Rectal smooth muscle tissue (tissue), 1 donor: ENCODE data around the gene MEGF6.

Experiments
- H3K27ac ChIP-seq: one replicate; pipeline ENCODE4 v1.7.0; 2013; ENCODE audit warnings: low read depth, low read length, inconsistent platforms
- H3K27me3 ChIP-seq: one replicate; pipeline ENCODE4 v1.7.0; 2013; ENCODE audit warnings: low read length; ENCODE audit not compliant: control insufficient read depth, insufficient read depth
- H3K36me3 ChIP-seq: one replicate; pipeline ENCODE4 v1.7.0; 2013; ENCODE audit warnings: low read length; ENCODE audit not compliant: control insufficient read depth, insufficient read depth
- H3K4me1 ChIP-seq: one replicate; pipeline ENCODE4 v1.7.0; 2013; ENCODE audit warnings: low read length; ENCODE audit not compliant: control insufficient read depth, insufficient read depth
- H3K4me3 ChIP-seq: one replicate; pipeline ENCODE4 v1.7.0; 2013; ENCODE audit warnings: low read length
- H3K9ac ChIP-seq: one replicate; pipeline ENCODE4 v1.7.0; 2013; ENCODE audit warnings: low read length

Gene MEGF6

GRCh38 chr1:3563610-3564009 is 47.7 kb downstream of the MEGF6 start:
- no peaks in the 10 kb centered on the region for H3K4me1 ChIP-seq
- no peak overlapping the region for H3K27ac ChIP-seq
- no peaks in the 10 kb centered on the region for H3K36me3 ChIP-seq
- H3K27me3 ChIP-seq: no peaks in the 10 kb centered on the region
- H3K4me3 ChIP-seq: no peak overlapping the region
- H3K9ac ChIP-seq: no peak overlapping the region

GRCh38 chr1:3563125-3563524 is 48.2 kb downstream of the MEGF6 start:
- Histone ChIP-seq H3K9ac (no peak overlapping the region), H3K4me1 (no peaks in the 10 kb centered on the region), H3K27me3 (no peaks in the 10 kb centered on the region), H3K4me3 (no peak overlapping the region), H3K36me3 (no peaks in the 10 kb centered on the region), H3K27ac (no peak overlapping the region)

GRCh38 chr1:3562712-3563111 is 48.6 kb downstream of the MEGF6 start:
- H3K27me3 ChIP-seq: no peaks in the 10 kb centered on the region
- no peaks in the 10 kb centered on the region for H3K36me3 ChIP-seq
- H3K27ac ChIP-seq: no peak overlapping the region
- no peak overlapping the region for H3K9ac ChIP-seq
- H3K4me1 ChIP-seq: no peaks in the 10 kb centered on the region
- H3K4me3 ChIP-seq: no peak overlapping the region

GRCh38 chr1:3561702-3562101 is 49.6 kb downstream of the MEGF6 start:
- no peak overlapping the region for H3K27ac ChIP-seq
- no peak overlapping the region for H3K4me3 ChIP-seq
- no peaks in the 10 kb centered on the region for H3K36me3 ChIP-seq
- no peaks in the 10 kb centered on the region for H3K4me1 ChIP-seq
- H3K27me3 ChIP-seq: no peaks in the 10 kb centered on the region
- H3K9ac ChIP-seq: no peak overlapping the region

GRCh38 chr1:3560981-3561380 is 50.3 kb downstream of the MEGF6 start:
- Histone ChIP-seq H3K4me3 (no peak overlapping the region), H3K27ac (no peak overlapping the region), H3K4me1 (no peaks in the 10 kb centered on the region), H3K27me3 (no peaks in the 10 kb centered on the region), H3K36me3 (no peaks in the 10 kb centered on the region), H3K9ac (no peak overlapping the region)

- no peaks in the 10 kb centered on the region for H3K27me3 ChIP-seq
- no peak overlapping the region for H3K27ac ChIP-seq
- H3K4me1 ChIP-seq: no peaks in the 10 kb centered on the region
- no peak overlapping the region for H3K4me3 ChIP-seq
- no peaks in the 10 kb centered on the region for H3K36me3 ChIP-seq
- no peak overlapping the region for H3K9ac ChIP-seq
Observed at GRCh38 chr1:3560251-3560871, 50.9 kb downstream of the MEGF6 start.

GRCh38 chr1:3558036-3558726 is 53.1 kb downstream of the MEGF6 start:
- H3K4me1 ChIP-seq: peaks cover 2% of the 10 kb centered on the region
- no peaks in the 10 kb centered on the region for H3K36me3 ChIP-seq
- H3K27me3 ChIP-seq: no peaks in the 10 kb centered on the region
- no peak overlapping the region for H3K4me3 ChIP-seq
- H3K9ac ChIP-seq: no peak overlapping the region
- H3K27ac ChIP-seq: no peak overlapping the region

- no peaks in the 10 kb centered on the region for H3K36me3 ChIP-seq
- H3K4me1 ChIP-seq: peaks cover 3% of the 10 kb centered on the region
- H3K4me3 ChIP-seq: no peak overlapping the region
- H3K27me3 ChIP-seq: no peaks in the 10 kb centered on the region
- H3K27ac ChIP-seq: no peak overlapping the region
- no peak overlapping the region for H3K9ac ChIP-seq
Observed at GRCh38 chr1:3557366-3557765, 53.9 kb downstream of the MEGF6 start.

GRCh38 chr1:3556336-3556735 is 55.0 kb downstream of the MEGF6 start:
- H3K27me3 ChIP-seq: no peaks in the 10 kb centered on the region
- H3K4me1 ChIP-seq: peaks cover 3% of the 10 kb centered on the region
- no peak overlapping the region for H3K4me3 ChIP-seq
- no peak overlapping the region for H3K27ac ChIP-seq
- H3K36me3 ChIP-seq: no peaks in the 10 kb centered on the region
- H3K9ac ChIP-seq: no peak overlapping the region

- no peaks in the 10 kb centered on the region for H3K27me3 ChIP-seq
- no peak overlapping the region for H3K9ac ChIP-seq
- H3K4me3 ChIP-seq: no peak overlapping the region
- H3K36me3 ChIP-seq: no peaks in the 10 kb centered on the region
- peaks cover 3% of the 10 kb centered on the region for H3K4me1 ChIP-seq
- H3K27ac ChIP-seq: no peak overlapping the region
Observed at GRCh38 chr1:3555131-3555920, 56.0 kb downstream of the MEGF6 start.

- Histone ChIP-seq H3K27me3 (no peaks in the 10 kb centered on the region), H3K27ac (no peak overlapping the region), H3K4me3 (no peak overlapping the region), H3K36me3 (no peaks in the 10 kb centered on the region), H3K4me1 (peaks cover 3% of the 10 kb centered on the region), H3K9ac (no peak overlapping the region)
Observed at GRCh38 chr1:3553940-3554223, 57.4 kb downstream of the MEGF6 start.

GRCh38 chr1:3553166-3553939 is 58.0 kb downstream of the MEGF6 start:
- H3K27ac ChIP-seq: no peak overlapping the region
- H3K4me3 ChIP-seq: no peak overlapping the region
- H3K4me1 ChIP-seq: peaks cover 3% of the 10 kb centered on the region
- H3K36me3 ChIP-seq: no peaks in the 10 kb centered on the region
- no peaks in the 10 kb centered on the region for H3K27me3 ChIP-seq
- no peak overlapping the region for H3K9ac ChIP-seq
